ENCODE data around the gene SCARB1.

DNA sequence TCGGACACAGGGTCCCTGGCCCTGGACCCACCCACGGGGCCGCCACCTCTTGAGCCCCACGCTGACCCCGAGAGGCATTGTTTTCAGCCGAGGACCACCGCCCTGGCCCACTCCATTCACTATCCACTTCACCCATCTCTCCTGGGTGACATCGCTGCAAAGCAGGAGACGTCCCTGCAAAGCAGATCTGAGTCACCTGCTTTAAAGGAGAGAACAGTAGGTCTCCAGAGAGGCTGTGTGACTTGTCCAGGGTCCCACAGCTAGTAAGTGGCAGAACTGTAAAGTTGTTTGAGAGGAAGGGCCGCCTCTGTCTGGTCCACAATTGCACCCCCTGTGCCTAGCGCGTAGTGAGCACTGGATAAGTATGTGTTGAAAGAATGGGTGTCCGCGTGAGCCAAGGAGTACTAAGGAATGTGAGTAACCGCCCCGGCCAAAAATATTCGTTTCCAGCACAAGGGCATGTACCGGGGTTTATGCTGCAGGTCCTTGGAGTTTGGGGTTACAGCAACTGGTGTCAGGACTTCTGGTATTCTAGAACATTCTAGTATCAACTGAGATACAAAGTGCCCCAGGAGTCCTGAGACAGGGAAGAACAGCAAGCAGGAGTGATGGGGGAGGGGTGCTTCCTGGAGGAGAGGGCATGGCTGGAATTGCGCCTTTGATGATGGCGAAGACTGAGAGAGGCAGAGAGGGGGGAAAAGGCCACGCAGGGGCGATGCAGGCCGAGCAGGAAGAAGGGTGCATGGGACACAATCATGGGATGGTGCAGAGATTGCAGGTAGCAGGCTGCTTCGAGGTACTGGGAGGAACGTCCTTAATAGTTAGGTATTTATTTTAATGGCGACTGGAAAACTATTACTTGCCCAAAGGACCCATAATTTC lies 91.1 kb downstream of the SCARB1 start:
- TF ChIP-seq, protein P1, sequence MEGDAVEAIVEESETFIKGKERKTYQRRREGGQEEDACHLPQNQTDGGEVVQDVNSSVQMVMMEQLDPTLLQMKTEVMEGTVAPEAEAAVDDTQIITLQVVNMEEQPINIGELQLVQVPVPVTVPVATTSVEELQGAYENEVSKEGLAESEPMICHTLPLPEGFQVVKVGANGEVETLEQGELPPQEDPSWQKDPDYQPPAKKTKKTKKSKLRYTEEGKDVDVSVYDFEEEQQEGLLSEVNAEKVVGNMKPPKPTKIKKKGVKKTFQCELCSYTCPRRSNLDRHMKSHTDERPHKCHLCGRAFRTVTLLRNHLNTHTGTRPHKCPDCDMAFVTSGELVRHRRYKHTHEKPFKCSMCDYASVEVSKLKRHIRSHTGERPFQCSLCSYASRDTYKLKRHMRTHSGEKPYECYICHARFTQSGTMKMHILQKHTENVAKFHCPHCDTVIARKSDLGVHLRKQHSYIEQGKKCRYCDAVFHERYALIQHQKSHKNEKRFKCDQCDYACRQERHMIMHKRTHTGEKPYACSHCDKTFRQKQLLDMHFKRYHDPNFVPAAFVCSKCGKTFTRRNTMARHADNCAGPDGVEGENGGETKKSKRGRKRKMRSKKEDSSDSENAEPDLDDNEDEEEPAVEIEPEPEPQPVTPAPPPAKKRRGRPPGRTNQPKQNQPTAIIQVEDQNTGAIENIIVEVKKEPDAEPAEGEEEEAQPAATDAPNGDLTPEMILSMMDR (IDR thresholded peaks at IDR 0.05) = no peak
- TF ChIP-seq TCF7L2 (IDR thresholded peaks at IDR 0.05; ENCODE audit: low read depth, low read length) = no peak

Measured in Panc1 (cell line).